GM19025 (cell line): ENCODE data around the gene VWDE.
"Not testable (repeated sequence)": the region's sequence is repeated elsewhere in the genome, so short reads cannot be mapped to it uniquely, and the experiment has no call there.

Source experiments
- ATAC-seq: cut with Tn5 transposase; IDR thresholded peaks from one replicate; pipeline ENCODE4 v1.9.1; 2021; ENCODE audit warnings: mild to moderate bottlenecking, low read depth, moderate library complexity; ENCODE audit not compliant: unreplicated experiment

VWDE gene

DNA sequence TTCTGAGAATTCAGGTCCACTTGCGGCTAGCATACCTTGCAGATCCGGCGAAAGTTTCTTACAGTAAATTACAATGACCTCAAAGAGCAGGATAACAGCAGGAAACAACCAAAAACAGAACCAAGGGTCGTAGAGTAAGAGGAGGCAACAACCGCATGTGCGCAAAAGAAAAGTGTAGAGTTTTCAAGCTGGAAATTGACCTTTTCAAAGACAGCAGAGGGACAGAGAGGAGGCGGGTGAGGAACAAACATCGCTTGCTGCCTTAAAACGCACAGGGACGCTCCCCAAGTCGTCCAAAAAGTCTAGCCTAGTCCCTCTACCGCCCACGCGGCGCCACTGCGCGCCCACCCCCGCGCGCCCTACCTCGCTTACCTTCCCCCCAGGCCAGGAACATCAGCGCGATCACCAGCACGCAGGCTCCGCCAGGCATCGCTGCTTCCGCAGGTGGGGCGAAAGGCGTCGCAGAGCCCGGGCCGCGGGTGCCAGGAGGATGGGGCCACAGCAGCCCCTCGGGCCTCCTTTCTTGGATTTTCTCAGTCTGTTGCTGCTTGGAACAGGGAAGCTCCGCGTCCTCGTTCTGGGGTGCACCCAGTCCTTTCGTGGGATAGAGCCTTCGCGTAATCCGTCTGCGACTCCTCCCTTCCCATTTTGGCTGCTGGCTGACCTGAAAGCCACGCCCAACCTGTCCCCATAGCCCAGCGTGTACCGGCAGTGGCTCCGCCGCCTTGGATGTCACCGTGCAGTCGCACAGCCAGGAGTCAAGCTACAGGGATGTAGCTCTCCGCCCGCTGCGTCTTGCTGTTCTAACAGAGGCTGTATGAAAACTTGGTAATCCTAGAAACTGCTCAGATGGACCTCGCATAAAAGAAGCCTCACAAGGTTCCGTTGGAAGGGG is at the start of gene VWDE:
TSS of gene VWDE (minus strand) at position 579 of the 895 bp plus-strand sequence. CDS start at position 430, 149 bp downstream.
- peak; percentile 53 for ATAC-seq

DNA sequence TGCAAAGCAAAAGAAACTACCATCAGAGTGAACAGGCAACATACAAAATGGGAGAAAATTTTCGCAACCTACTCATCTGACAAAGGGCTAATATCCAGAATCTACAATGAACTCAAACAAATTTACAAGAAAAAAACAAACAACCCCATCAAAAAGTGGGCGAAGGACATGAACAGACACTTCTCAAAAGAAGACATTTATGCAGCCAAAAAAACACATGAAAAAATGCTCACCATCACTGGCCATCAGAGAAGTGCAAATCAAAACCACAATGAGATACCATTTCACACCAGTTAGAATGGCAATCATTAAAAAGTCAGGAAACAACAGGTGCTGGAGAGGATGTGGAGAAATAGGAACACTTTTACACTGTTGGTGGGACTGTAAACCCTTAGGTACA is 49.5 kb upstream of the VWDE start:
- ATAC-seq = not testable (repeated sequence)

GRCh38 chr7:12450615-12451014 is 47.0 kb upstream of the VWDE start:
- no peak for ATAC-seq

DNA sequence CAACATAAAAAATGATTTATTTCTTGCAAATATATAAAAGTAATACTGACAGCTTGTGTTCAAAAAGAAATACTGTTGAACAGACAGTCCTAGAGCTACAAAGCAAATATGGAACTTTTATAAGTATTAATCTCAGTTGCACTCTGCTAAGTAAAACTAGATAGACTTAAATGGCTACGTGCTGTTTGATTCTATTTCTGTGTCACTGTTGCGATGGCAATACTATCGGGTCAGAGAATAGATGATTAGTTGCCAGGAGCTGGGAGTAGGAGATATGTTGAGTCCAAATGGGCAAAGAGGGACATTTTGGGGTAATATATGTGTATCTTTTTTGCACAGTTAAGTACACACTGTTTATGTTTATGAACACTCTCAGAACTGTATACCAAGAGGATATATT is 41.1 kb upstream of the VWDE start:
- ATAC-seq = no peak

DNA sequence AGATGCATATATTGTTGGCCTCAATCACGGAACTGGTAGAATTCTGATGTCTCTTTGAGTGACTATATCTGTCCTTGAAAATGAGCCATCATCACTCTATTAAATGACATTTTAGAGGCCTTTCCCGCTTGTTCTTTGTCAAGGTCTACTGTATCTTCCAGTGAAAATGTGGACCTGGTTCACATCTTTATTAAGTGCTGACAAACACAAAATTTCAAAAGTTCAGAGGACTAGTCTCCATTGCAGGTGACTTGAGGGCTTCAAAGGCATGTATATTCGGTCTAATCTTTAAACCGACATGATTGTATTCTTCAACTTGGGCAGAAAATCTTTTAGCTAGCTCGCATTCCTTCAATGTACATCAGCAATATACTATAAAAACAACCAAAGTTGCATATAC is 36.6 kb upstream of the VWDE start:
- no peak for ATAC-seq

GRCh38 chr7:12436896-12437535 is 33.4 kb upstream of the VWDE start:
- no peak for ATAC-seq

GRCh38 chr7:12436126-12436525 is 32.5 kb upstream of the VWDE start:
- no peak for ATAC-seq

DNA sequence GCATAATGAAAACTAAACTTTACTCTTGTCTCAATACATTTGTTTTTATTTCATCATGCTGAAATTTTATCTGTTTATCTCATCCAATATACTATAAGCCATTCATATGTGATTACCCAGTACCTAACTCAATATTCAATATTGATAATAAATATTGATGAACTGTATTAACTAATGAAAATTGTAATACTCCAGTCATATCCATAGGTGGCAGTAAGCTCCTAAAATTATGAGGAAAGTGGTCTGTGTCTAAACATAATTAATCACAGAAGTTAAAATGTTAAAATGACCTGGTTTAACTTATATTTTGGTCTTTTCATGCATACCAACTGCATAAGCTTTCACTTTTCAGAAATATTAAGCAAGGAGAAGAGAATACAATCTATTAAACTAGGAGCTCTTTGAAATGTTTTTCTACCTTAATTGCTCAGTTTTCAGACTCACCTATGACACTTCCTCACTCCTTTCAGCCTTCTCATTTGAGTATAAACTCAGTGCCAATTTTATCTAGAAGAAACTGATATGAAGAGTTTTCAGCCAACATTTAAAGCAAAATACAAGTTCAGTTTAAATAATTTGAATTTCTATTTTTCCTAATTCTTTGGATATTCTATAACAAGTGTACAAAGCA is 30.5 kb upstream of the VWDE start:
- ATAC-seq = no peak

- ATAC-seq = no peak
These were observed 28.4 kb upstream of the VWDE start for GRCh38 chr7:12431886-12432556.

- ATAC-seq = no peak
These were observed 21.6 kb upstream of the VWDE start for GRCh38 chr7:12425311-12425710.

DNA sequence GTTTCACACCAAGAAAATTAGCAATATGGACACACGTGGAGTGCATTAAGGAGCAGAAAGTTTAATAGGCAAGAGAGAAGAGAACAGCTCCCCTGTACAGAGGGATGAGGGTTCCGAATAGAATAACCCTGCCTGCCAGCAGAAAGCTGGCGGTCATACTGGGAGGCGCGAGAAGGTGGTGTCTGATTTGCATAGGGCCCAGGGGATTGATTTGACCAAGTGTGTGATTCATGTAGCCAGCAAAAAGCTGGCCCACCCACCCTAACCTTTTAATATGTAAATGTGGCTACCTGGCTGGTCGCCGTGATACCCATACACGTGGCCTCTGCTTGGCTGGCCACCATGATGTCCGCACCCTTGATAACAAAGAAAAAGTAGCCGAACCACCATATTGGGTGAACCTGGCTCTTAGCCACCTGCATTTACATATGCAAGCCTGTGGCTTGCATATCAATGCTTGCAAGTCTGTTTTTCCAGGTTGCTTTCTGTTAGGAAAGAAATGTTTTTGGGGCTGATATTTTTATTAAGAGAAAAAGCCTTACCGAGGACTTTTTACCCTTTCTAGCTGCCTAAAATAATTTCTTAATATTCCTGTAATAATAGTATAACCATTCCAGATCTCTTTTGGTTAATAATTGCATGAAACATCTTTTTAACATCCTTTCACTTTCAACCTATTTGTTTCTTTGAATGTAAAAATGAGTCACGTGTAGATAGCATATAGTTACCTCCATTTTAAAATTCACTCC is 20.5 kb upstream of the VWDE start:
- ATAC-seq = no peak

DNA sequence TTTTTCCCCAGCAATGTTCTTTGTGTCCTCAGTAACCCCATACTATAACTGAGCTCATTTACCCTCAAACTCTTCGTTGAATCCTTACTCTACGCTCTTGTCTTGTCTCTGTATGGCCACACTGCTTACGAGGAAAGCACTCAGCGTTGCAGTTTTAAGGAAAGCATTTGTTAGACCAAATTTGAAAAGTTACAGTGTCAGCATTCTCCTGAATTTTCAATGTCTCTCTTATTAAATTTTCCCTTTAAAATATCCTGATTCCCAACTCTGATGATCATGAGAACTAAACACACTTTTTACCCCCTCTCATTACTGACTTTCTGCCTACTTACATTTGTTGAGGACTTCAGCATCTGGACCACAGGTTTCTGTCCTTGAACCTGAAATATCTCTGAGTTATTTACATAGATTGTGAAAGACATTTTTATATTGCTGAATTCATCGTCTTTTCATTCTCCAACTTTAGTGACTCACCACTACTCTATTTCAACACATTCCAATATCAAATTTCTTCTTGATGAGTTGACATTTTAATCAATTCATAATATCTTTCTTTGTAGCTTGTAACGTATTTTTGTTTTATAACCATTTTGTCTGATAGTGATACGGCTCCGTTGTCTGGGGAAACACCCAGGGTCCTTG is 19.8 kb upstream of the VWDE start:
- no peak for ATAC-seq

DNA sequence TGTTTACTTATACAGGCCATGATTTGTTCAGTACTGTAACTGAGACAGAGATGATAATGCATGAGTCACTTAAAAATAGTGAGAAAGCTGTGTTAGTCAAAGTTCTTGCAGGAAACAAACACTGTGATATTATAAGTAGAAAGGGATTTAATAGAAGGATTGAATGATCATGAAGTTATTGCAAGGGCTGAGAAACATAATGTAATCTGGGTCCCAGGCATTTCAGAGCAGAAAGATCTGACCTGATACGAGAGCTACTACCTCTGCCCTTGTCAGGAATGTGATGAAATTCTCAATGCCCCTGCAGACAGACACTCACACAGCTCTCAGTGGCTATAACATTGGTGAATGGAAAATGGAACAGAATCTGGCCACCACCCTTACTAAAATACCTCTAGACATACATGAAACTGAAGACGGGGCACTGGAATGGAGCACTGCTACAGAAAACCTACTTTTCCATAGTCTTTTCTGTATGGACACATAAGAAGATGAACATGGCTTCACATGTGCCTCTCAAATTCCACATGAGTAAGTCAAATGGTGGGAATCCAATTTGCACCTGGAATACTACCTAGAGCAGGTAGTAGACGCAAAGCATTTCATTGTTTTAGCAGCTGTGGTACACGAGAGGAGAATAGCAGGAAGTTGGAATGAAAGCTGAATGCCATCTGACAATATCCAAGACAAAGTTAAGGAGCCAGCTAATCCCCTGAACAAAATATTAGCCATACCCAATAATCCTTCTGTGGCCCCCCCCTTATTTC is 19.1 kb upstream of the VWDE start:
- no peak for ATAC-seq

- no peak for ATAC-seq
These were observed 14.8 kb upstream of the VWDE start for GRCh38 chr7:12418452-12418851.

DNA sequence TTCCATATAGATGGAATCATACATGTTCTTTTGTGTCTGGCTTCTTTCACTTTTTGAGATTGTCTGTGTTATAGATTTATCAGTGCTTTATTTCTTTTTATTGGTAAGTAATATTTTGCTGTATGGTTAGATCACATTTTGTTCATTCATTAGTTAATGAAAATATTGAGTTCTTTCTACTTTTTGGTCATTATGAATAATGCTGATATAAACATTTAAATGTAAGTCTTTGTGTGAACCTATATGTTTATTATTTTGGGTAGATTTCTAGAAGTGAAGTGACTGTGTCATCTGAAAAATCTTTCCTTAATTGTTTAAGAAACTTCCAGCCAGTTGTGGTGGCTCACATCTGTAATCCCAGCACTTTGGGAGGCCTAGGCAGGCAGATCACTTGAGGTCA is 11.4 kb upstream of the VWDE start:
- no peak for ATAC-seq

DNA sequence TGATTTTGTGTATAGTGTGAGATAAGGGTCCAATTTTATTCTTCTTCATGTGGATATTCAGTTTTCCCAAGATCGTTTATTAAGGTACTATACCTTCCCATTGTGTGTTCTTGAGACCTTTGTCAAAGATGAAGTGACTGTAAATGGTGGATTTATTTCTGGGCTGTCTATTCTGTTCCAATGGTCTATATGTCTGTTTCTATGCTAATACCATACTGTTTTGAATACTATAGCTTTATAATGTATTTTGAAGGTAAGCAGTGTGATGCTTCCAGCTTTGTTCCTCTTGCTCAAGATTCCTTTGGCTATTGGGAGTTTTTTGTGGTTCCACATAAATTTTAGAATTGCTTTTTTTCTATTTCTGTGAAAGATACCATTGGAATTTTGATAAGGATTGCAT is 8.7 kb upstream of the VWDE start:
- no peak for ATAC-seq

GRCh38 chr7:12410523-12410922 is 6.9 kb upstream of the VWDE start:
- no peak for ATAC-seq

DNA sequence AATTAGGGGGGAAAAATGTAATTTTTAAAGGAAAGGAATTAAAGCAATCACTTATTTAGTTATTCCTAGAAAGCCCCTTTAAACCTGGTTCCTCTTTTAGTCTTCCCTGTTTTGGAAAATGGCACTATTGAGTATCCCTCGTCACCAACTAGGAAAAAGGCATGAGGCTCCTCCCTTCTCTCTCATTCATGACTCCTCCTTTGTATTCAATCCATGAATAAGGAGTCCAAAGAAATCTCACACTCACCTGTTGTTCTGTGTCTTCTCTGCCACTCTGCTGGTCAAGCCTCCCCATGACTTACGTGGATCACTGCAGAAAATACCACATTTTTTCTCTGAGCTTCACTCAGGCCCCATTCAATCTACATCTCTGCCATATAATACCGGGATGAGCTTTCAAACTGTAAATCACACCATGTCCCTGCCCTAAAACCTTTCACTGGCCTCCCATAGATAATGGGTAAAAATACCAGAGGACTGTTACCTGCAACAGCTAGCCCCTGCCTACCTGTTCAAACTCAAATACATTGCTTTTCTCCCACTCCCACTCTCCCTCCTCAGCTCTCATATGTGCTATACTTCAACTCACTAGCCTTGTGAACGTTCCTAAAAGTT is 5.5 kb upstream of the VWDE start:
- ATAC-seq = no peak

DNA sequence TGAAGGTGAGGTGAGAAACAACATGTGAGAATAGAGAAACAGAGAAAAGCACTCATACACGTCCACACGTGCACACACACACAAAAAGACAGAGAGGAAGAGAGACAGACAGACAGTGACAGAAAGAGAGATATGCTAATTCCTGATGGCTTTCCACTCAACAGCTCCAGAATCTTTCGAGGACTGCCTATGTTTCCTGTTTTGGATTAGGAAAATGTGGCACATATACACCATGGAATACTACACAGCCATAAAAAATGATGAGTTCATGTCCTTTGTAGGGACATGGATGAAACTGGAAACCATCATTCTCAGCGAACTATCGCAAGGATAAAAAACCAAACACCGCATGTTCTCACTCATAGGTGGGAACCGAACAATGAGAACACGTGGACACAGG is 4.0 kb upstream of the VWDE start:
- ATAC-seq = not testable (repeated sequence)
